GM19023 (cell line): ENCODE data around the gene LYSMD2.

Source experiments
- ATAC-seq: cut with Tn5 transposase; IDR thresholded peaks from one replicate; pipeline ENCODE4 v1.9.1; 2021; ENCODE audit warnings: mild to moderate bottlenecking, moderate library complexity; ENCODE audit not compliant: unreplicated experiment

LYSMD2 gene

GRCh38 chr15:51720201-51720995 is 17.1 kb downstream of the LYSMD2 start:
- ATAC-seq = no peak

- no peak for ATAC-seq
These were observed 18.7 kb downstream of the LYSMD2 start for GRCh38 chr15:51718746-51719145.

GRCh38 chr15:51718219-51718618 is 19.2 kb downstream of the LYSMD2 start:
- no peak for ATAC-seq

- no peak for ATAC-seq
These were observed 22.5 kb downstream of the LYSMD2 start for GRCh38 chr15:51714911-51715310.

- ATAC-seq = no peak
These were observed 23.3 kb downstream of the LYSMD2 start for GRCh38 chr15:51714162-51714561.

- no peak for ATAC-seq
These were observed 28.4 kb downstream of the LYSMD2 start for GRCh38 chr15:51709031-51709430.

GRCh38 chr15:51708013-51708412 is 29.4 kb downstream of the LYSMD2 start:
- ATAC-seq = no peak

GRCh38 chr15:51706926-51707608 is 30.4 kb downstream of the LYSMD2 start:
- ATAC-seq = no peak

GRCh38 chr15:51706291-51706690 is 31.2 kb downstream of the LYSMD2 start:
- ATAC-seq = no peak

- ATAC-seq = no peak
These were observed 34.7 kb downstream of the LYSMD2 start for GRCh38 chr15:51702710-51703109.

- no peak for ATAC-seq
These were observed 38.1 kb downstream of the LYSMD2 start for GRCh38 chr15:51699373-51699772.

GRCh38 chr15:51697163-51697562 is 40.3 kb downstream of the LYSMD2 start:
- no peak for ATAC-seq

- no peak for ATAC-seq
These were observed 40.9 kb downstream of the LYSMD2 start for GRCh38 chr15:51696566-51696965.

- ATAC-seq = no peak
These were observed 45.3 kb downstream of the LYSMD2 start for GRCh38 chr15:51692154-51692553.

- no peak for ATAC-seq
These were observed 48.6 kb downstream of the LYSMD2 start for GRCh38 chr15:51688863-51689262.

- ATAC-seq = no peak
These were observed 49.9 kb downstream of the LYSMD2 start for GRCh38 chr15:51687565-51687964.

- no peak for ATAC-seq
These were observed 56.0 kb downstream of the LYSMD2 start, which contains the start of gene SCG3 for GRCh38 chr15:51681303-51681963. TSS of gene SCG3 (plus strand) at chr15:51681503. CDS start at chr15:51681756, 253 bp downstream.

- ATAC-seq = no peak
These were observed 57.1 kb downstream of the LYSMD2 start for GRCh38 chr15:51680321-51680720.

GRCh38 chr15:51678096-51678495 is 59.4 kb downstream of the LYSMD2 start:
- no peak for ATAC-seq

GRCh38 chr15:51677452-51677851 is 60.0 kb downstream of the LYSMD2 start:
- ATAC-seq = no peak

- ATAC-seq = no peak
These were observed 60.4 kb downstream of the LYSMD2 start for GRCh38 chr15:51677021-51677420.

GRCh38 chr15:51675234-51675633 is 62.2 kb downstream of the LYSMD2 start:
- ATAC-seq = no peak
